Esophagus squamous epithelium (tissue), 4 donors: ENCODE measurements around the gene LPAR1.

Experiments used
- POLR2A ChIP-seq, 4 donors: fragments of 450-650 bp; IDR thresholded peaks; one replicate each; pipeline ENCODE4 v1.6.1; 2017; ENCODE audit warnings: antibody characterized with exemption in 4 of 4, mild to moderate bottlenecking in 4 of 4, moderate library complexity in 3 of 4
- TF ChIP-seq, protein P1 (sequence below), 6 experiments: fragments of 450-650 bp in 4 of 6; fragments of 200-600 bp in 2 of 6; sonication (generic) in 2 of 6; IDR thresholded peaks; one replicate each; pipeline ENCODE4 v1.5.1; 2016 to 2019; ENCODE audit warnings: antibody characterized with exemption in 6 of 6, mild to moderate bottlenecking in 4 of 6, moderate library complexity in 4 of 6

DNA sequence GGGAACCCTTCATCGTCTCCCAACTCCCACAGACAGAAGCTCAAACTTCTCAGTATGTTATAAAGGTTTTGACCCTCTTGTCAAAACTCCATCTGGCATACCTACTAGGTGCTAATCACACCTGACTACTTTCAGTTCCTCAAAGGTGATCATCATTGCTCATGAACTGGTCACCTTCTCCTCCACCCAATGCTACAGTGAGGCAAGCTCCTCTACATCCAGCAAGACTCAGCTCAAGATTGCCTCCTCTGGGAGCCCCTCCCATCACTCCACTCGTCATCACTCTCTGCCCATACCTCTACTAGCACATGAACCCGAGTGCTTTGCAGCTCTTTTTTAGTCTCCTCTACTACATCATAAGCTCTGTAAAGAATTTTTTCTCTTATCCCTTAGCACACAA lies 102.4 kb downstream of the LPAR1 start:
- TF ChIP-seq, protein P1, sequence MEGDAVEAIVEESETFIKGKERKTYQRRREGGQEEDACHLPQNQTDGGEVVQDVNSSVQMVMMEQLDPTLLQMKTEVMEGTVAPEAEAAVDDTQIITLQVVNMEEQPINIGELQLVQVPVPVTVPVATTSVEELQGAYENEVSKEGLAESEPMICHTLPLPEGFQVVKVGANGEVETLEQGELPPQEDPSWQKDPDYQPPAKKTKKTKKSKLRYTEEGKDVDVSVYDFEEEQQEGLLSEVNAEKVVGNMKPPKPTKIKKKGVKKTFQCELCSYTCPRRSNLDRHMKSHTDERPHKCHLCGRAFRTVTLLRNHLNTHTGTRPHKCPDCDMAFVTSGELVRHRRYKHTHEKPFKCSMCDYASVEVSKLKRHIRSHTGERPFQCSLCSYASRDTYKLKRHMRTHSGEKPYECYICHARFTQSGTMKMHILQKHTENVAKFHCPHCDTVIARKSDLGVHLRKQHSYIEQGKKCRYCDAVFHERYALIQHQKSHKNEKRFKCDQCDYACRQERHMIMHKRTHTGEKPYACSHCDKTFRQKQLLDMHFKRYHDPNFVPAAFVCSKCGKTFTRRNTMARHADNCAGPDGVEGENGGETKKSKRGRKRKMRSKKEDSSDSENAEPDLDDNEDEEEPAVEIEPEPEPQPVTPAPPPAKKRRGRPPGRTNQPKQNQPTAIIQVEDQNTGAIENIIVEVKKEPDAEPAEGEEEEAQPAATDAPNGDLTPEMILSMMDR (IDR thresholded peaks at IDR 0.05), result no peak
- no peak for TF ChIP-seq POLR2A (IDR thresholded peaks at IDR 0.05)
